HepG2 (cell line): ENCODE data around the gene CCL18. TPM values are rescaled to one million over a fixed set of nuclear protein-coding genes. Genes with fewer than 3 reads are reported as not detected.

Source experiments
- ADNP ChIP-seq: sonication (generic); formaldehyde crosslinking; IDR thresholded peaks from 2 replicates; pipeline ENCODE4 v1.4.0; 2020; ENCODE audit warnings: missing genetic modification reagents
- BRCA1 ChIP-seq: sonication (generic); formaldehyde crosslinking; IDR thresholded peaks from 2 replicates; pipeline ENCODE4 v1.4.0; 2020; ENCODE audit warnings: missing genetic modification reagents
- CBFB ChIP-seq: sonication (generic); formaldehyde crosslinking; IDR thresholded peaks from 2 replicates; pipeline ENCODE4 v1.4.0; 2020; ENCODE audit warnings: missing genetic modification reagents
- KDM4B ChIP-seq: sonication (generic); formaldehyde crosslinking; IDR thresholded peaks from 2 replicates; pipeline ENCODE4 v1.4.0; 2020; ENCODE audit warnings: missing genetic modification reagents
- MAFF ChIP-seq: IDR thresholded peaks from 2 replicates; pipeline ENCODE4 v1.6.1; 2011; ENCODE audit warnings: low read depth, low read length, improper control_type of control experiment
- MBD4 ChIP-seq: IDR thresholded peaks from 2 replicates; pipeline ENCODE4 v1.6.1; 2012; ENCODE audit warnings: low read length, inconsistent platforms, borderline replicate concordance
- NR2F2 ChIP-seq: IDR thresholded peaks from 2 replicates; pipeline ENCODE4 v1.6.1; 2012; ENCODE audit warnings: low read depth, inconsistent platforms, borderline replicate concordance
- TFAP4 ChIP-seq: sonication (generic); IDR thresholded peaks from 2 replicates; pipeline ENCODE4 v1.6.1; 2016; ENCODE audit warnings: low read depth, borderline replicate concordance
- ZNF180 ChIP-seq: sonication (generic); formaldehyde crosslinking; IDR thresholded peaks from 2 replicates; pipeline ENCODE4 v1.4.0; 2020; ENCODE audit warnings: low read depth, missing genetic modification reagents, borderline replicate concordance
- ZNF318 ChIP-seq: sonication (generic); formaldehyde crosslinking; IDR thresholded peaks from 2 replicates; pipeline ENCODE4 v1.4.0; 2020; ENCODE audit warnings: mild to moderate bottlenecking, missing genetic modification reagents
- polyA plus RNA-seq, 8 experiments: library from polyadenylated mRNA; depleted of rRNA in 3 of 8; stranded (reverse) in 7 of 8; unstranded in 1 of 8; fragments of >200 nt; fragmentation: Illumina TruSeq in 4 of 8; extraction: Trizol in 4 of 8; gene quantifications; 2 replicates each; pipeline versions ENCODE4 v1.2.1 to v1.2.3, GENCODE V29; 2011 to 2016; ENCODE audit warnings: low read depth in 4 of 8, missing spikeins in 1 of 8, mixed read lengths in 1 of 8; ENCODE audit not compliant: insufficient read depth in 1 of 8
- total RNA-seq, 5 experiments: library from RNA; depleted of rRNA; stranded (reverse); fragments of >200 nt; fragmentation: Illumina TruSeq; extraction: Trizol; gene quantifications; 2 replicates each; pipeline ENCODE4 v1.2.3, GENCODE V29; 2016; ENCODE audit warnings: low read depth in 1 of 5

Gene CCL18
- total and polyA plus RNA-seq, 2 of the 13 experiments (the other 11 are each of a cell fraction or from before 2014, with no cell fraction given) = not detected

- no peak for TF ChIP-seq ZNF318 (CRISPR knock-in tag)
- TF ChIP-seq NR2F2 = no peak
- TF ChIP-seq KDM4B (CRISPR knock-in tag) = no peak
- no peak for TF ChIP-seq ADNP (CRISPR knock-in tag)
- TF ChIP-seq TFAP4 = no peak
- TF ChIP-seq BRCA1 (CRISPR knock-in tag) = no peak
- TF ChIP-seq MBD4 = no peak
- no peak for TF ChIP-seq MAFF
- no peak for TF ChIP-seq ZNF180 (CRISPR knock-in tag)
- no peak for TF ChIP-seq CBFB (CRISPR knock-in tag)
Observed at GRCh38 chr17:36111068-36111490, 47.0 kb downstream of the CCL18 start (continued).
